GM21526 (cell line): ENCODE measurements around the gene ERLEC1.
"Not testable (repeated sequence)": the region's sequence is repeated elsewhere in the genome, so short reads cannot be mapped to it uniquely, and the experiment has no call there.

Experiments used
- ATAC-seq: cut with Tn5 transposase; IDR thresholded peaks from one replicate; pipeline ENCODE4 v1.9.1; 2021; ENCODE audit warnings: moderate library complexity; ENCODE audit not compliant: unreplicated experiment, low FRiP score

The ERLEC1 gene

GRCh38 chr2:53828331-53828730 is 41.5 kb downstream of the ERLEC1 start:
- ATAC-seq, result no peak

DNA sequence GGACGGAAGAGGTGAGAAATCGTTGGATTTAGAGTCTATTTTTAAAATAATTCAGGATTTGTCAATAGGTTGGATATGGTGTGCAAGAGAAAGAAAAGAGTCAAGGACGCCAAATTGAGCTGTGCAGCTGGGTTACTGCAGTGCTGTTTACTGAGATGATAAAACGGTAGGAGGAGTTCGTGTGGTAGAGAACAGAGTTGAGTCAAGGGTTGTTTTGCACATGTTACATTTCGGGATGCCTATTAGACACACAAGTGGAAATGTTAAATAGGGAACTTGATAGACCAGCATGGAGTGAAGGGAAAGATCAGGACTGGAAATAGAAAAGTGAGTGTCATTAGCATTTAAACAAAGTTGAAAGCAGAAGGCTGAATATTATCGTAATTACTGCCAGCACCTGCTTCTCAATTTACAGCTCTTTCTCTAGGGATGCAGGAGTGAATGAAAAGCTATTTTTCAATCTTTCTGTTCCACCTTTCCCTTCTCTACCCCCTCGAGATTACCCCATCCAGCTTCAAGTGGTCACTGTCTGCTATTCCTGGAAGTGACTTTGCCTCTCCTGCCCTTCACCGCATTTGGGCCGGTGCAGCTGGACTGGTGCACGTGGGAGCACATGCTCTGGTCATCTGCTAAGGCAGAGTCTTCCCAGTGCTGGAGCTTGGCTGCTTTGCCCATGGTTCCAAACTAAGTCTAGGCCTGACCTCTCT is 42.6 kb downstream of the ERLEC1 start:
- ATAC-seq, result no peak

- ATAC-seq, result not testable (repeated sequence)
Observed at GRCh38 chr2:53829980-53830290, 43.1 kb downstream of the ERLEC1 start.

- ATAC-seq, result no peak
Observed at GRCh38 chr2:53840580-53840979, 53.7 kb downstream of the ERLEC1 start.

- ATAC-seq, result not testable (repeated sequence)
Observed at GRCh38 chr2:53841651-53842050, 54.8 kb downstream of the ERLEC1 start.

DNA sequence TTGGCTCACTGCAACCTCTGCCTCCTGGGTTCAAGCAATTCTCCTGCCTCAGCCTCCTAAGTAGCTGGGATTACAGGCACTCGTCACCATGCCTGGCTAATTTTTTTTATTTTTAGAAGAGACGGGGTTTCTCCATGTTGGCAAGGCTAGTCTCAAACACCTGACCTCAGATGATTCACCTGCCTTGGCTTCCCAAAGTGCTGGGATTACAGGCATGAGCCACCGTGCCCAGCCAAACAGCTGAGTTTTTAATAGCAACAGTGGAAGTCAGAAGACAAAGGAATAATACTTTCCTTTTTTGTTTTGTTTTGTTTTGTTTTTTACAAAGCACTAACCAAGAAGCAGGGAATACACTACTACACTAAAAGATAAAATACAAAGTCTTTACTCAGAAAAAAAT is 56.0 kb downstream of the ERLEC1 start:
- no peak for ATAC-seq

DNA sequence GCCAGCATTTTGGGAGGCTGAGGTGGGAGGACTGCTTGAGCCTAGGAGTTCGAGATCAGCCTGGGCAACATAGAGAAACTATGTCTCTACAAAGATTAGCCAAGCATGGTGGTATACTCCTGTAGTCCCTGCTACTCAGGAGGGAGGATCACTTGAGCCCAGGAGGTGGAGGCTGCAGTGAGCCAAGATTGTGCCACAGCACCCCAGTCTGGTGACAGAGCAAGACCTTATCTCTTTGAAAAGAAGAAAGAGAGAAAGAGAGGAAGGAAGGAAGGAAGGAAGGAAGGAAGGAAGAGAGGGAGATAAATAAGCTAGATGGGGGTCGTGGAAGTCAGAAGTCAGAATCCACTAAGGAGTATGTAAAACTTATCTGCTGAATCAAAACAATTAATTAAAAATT is 56.8 kb downstream of the ERLEC1 start:
- no peak for ATAC-seq

- ATAC-seq, result no peak
Observed at GRCh38 chr2:53848062-53848461, 61.2 kb downstream of the ERLEC1 start.

- ATAC-seq, result not testable (repeated sequence)
Observed at GRCh38 chr2:53851052-53851757, 64.4 kb downstream of the ERLEC1 start.

- no peak for ATAC-seq
Observed at GRCh38 chr2:53852532-53852931, 65.7 kb downstream of the ERLEC1 start.

- no peak for ATAC-seq
Observed at GRCh38 chr2:53854678-53855077, 67.8 kb downstream of the ERLEC1 start.

GRCh38 chr2:53856272-53856671 is 69.4 kb downstream of the ERLEC1 start:
- no peak for ATAC-seq

DNA sequence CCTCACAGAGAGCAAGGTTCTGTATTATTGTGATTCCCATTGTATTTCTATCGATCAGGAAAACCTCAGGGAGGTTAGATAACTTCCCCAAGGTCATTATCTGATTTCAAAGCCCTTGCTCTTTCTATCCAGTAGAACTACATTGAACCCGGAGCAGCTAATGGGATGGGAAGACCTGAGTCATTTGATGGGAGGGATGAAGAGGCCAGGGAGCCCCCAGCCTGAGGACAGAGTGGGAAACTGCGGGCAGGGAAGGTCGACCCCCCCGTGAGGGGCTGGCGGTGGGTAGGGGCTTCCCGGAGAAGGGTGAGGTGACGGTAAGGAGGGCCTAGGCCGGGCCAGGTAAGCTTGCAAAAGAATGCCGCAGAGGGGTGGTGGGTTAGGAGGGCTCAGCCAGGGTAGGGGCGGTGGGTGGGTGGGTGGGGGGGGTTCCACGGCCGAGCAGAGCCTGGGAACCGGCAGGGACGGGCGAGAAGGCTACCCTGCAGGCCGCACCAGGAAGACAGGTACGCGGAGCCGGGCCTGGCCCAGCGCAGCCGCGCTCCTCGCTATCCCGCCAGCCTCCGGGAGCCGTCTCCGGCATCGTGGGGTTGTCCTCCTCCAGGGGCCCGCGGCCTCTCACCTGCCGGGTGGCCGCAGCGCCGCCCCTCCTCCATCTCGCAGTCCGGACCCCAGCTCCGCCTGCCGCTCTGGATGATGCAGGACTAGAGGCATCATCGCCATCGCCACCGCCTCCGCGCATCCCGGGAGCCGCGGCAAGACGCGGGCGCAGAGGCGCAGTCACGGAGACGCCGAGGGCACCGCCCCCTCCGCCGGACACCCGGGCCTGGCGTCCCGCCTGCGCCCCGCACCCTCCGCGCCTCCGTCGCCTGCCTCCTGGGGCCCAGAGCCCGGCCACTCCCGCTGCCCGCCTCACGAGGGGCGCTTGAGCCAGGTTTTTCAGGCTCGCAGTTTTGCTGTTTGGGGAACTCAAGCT is 72.7 kb downstream of the ERLEC1 start, which contains the start of gene GPR75:
GPR75 (minus strand) TSS at position 762 of the 976 bp plus-strand sequence. CDS start 5,211 bp downstream, outside the sequence.
- ATAC-seq, result no peak

- ATAC-seq, result no peak
Observed at GRCh38 chr2:53861824-53862223, 75.0 kb downstream of the ERLEC1 start.

- ATAC-seq, result no peak
Observed at GRCh38 chr2:53863538-53864227, 76.8 kb downstream of the ERLEC1 start.

GRCh38 chr2:53865264-53865663 is 78.4 kb downstream of the ERLEC1 start:
- ATAC-seq, result no peak

DNA sequence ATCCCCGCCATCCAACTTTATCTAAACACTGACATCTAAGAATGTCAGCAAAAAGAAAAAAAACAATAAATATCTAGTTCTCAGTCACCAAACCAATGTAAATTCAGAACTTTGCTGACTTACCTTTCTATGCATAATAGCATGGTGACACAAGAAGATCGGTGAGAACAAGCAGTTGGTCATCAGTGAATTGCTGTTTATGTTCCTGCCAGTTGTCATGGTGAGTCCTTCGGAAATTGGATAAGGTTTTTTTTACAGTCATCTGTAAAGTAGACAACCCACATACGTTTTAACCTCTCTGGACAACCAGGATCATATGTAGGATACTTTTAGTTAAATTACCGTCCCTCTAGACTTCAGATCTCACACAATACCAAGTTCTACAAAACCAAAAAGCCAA is 79.1 kb downstream of the ERLEC1 start:
- ATAC-seq, result no peak

DNA sequence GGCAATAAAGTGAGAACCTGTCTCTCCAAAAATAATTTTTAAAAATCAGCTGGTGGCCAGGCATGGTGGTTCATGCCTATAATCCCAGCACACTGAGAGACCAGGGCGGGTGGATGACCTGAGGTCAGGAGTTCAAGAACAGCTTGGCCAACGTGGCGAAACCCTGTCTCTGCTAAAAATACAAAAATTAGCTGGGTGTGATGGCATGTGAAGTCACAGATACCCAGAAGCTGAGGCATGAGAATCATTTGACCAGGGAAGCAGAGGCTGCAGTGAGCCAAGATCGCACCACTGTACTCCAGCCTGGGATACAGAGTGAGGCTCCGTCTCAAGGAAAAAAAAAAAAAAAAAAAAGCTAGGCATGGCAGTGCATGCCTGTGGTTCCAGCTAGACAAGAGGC is 80.3 kb downstream of the ERLEC1 start:
- no peak for ATAC-seq

DNA sequence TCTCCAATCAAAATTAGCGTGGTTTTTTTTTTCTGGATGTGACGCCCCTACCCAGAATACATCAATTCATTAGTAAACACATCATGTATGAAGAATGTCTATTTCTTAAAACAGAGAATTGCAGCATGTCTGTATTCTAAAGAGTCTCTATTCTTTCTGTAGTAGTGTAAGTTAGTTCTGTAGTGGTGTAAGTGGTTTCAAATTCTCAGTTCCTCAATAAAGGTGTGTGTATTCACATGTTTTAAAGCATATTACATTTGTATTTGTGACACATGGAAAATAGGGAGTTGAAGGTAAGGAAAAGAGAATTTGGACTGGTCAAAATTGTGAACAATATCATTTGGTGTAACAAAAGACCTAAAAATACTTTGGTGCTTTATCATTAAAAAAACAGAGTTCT is 80.9 kb downstream of the ERLEC1 start:
- ATAC-seq, result no peak
